ENCODE results near the gene FERD3L. TPM values are rescaled to one million over a fixed set of nuclear protein-coding genes. Genes with fewer than 3 reads are reported as not detected.

FERD3L gene
- total and polyA plus RNA-seq, 9 donors, result not detected

DNA sequence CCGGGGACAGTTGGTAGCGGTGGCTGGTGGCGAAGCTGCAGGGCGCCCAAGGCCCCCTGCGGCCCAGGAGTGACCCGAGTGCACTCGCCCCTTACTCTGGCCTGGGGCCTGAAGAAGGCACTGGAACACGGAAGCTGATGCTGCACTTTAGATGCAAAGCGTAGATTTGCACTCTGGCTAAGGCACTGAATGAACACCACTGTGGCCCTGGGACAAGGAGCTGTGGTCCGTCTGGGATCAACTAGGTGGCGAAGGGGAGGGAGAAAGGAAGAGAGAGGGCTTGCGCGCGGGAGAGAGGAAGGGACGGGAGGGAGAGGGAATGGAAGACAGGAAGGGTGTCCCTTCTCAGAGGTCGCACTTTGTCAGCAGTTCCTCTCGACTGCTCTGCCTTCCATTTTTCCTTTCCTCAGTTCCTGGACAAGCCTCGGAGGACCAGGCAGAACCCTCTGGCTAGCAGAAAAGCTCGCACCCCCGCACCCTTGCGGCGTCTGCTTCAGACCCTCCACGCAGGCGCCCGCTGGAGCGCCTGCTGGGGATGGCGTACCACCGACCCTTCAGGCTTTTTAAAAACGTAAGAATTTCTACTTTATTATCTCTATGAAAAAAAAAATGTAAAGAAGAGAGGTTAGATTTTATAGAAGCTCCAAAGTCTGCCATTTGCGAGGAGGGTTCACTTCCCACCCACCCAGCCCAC lies 1.2 kb downstream of the FERD3L start:
- intact Hi-C loops (cut with DNase I), result no loop called here
- TF ChIP-seq EP300 (IDR thresholded peaks at IDR 0.05), result no peak
- TF ChIP-seq CTCF (IDR thresholded peaks at IDR 0.05), result no peak
- TF ChIP-seq POLR2A (IDR thresholded peaks at IDR 0.05), result no peak

DNA sequence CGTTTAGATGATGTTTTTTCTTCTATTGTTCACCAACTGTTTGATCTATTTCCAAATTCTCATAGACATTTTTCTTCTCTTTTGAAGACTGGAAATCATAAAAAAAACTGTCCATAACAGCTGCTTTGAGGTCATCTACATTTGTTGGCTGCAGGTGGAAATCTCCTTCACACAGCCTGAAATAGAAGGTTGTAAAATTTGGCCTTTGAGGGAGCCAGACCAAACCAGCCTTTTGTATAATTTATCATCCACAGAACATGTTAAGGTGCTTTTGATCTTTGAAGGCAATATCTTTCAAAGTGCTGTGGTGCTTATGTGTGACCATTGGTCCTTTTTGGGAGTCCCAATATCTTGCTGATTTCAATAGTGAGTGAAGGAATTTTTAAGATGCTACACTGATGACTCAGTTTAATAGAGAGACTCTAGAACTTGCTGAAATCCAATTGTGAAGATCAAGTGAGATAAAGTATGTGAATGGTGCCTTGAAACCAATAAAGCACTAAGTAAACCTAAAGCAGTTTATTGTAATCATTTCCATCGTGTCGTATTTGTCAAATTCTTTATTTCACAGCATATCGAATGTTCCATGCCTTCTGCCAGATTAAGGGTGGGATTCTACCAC lies 5.4 kb downstream of the FERD3L start:
- no peaks in the 10 kb centered on the region for H3K9me3 ChIP-seq
- WGBS, 3 donors, result 79 to 83% (median 82%) methylated on average over 4 of the region's 4 CpGs

More for the DNA sequence above, 1.2 kb downstream of the FERD3L start:
- Histone ChIP-seq H3K9me3 (no peaks in the 10 kb centered on the region), H3K27me3 (no peaks in the 10 kb centered on the region), H3K4me1 (ENCODE audit: insufficient read depth) (no peaks in the 10 kb centered on the region), H3K27ac (no peak overlapping the region), H3K36me3 (no peaks in the 10 kb centered on the region), H3K4me3 (no peak overlapping the region)
- WGBS, 3 donors, result 5 to 8% (median 7%) methylated on average over 30 of the region's 30 CpGs
- no peak for DNase-seq

GRCh38 chr7:19133886-19134285 lies 11.3 kb downstream of the FERD3L start:
- no peak for DNase-seq
- no peaks in the 10 kb centered on the region for H3K27me3 ChIP-seq
- intact Hi-C loops (cut with DNase I), result no loop called here
- no peak overlapping the region for H3K4me3 ChIP-seq
- H3K36me3 ChIP-seq, result no peaks in the 10 kb centered on the region
- H3K27ac ChIP-seq, result no peak overlapping the region
- no peaks in the 10 kb centered on the region for H3K4me1 ChIP-seq (ENCODE audit: insufficient read depth)
- WGBS, 3 donors, result 10 to 21% (median 12%) methylated on average over 4 of the region's 4 CpGs
- H3K9me3 ChIP-seq, result no peaks in the 10 kb centered on the region
- TF ChIP-seq EP300 (IDR thresholded peaks at IDR 0.05), result no peak
- no peak for TF ChIP-seq CTCF (IDR thresholded peaks at IDR 0.05)
- TF ChIP-seq POLR2A (IDR thresholded peaks at IDR 0.05), result no peak

More for the DNA sequence above, 5.4 kb downstream of the FERD3L start:
- no peak overlapping the region for H3K4me3 ChIP-seq
- no peak for DNase-seq
- no peak overlapping the region for H3K27ac ChIP-seq
- TF ChIP-seq CTCF (IDR thresholded peaks at IDR 0.05), result no peak
- TF ChIP-seq POLR2A (IDR thresholded peaks at IDR 0.05), result no peak
- no peak for TF ChIP-seq EP300 (IDR thresholded peaks at IDR 0.05)
- intact Hi-C loops (cut with DNase I), result no loop called here
- no peaks in the 10 kb centered on the region for H3K36me3 ChIP-seq
- no peaks in the 10 kb centered on the region for H3K4me1 ChIP-seq (ENCODE audit: insufficient read depth)
- no peaks in the 10 kb centered on the region for H3K27me3 ChIP-seq

GRCh38 chr7:19133390-19133789 lies 11.8 kb downstream of the FERD3L start:
- WGBS, 3 donors, result 43 to 57% (median 47%) methylated on average over 4 of the region's 4 CpGs
- Histone ChIP-seq H3K4me3 (no peak overlapping the region), H3K36me3 (no peaks in the 10 kb centered on the region), H3K27ac (no peak overlapping the region), H3K9me3 (no peaks in the 10 kb centered on the region), H3K27me3 (no peaks in the 10 kb centered on the region), H3K4me1 (ENCODE audit: insufficient read depth) (no peaks in the 10 kb centered on the region)
- DNase-seq, result no peak
- intact Hi-C loops (cut with DNase I), result no loop called here
- TF ChIP-seq POLR2A (IDR thresholded peaks at IDR 0.05) (no peak), EP300 (IDR thresholded peaks at IDR 0.05) (no peak), CTCF (IDR thresholded peaks at IDR 0.05) (no peak)

Data from ovary (tissue), 9 donors.